Right atrium auricular region (tissue), 2 donors: ENCODE measurements around the gene CRAT. TPM values are rescaled to one million over a fixed set of nuclear protein-coding genes. Genes with fewer than 3 reads are reported as not detected.

ENCODE experiments used
- DNase-seq: peaks from one replicate; pipeline ENCODE4 v3.0.0-alpha.2; 2019; ENCODE audit warnings: low spot score
- H3K27ac ChIP-seq, 2 donors: fragments of 200-600 bp; sonication (generic); 1 replicate in 1 of 2; 2 replicates in 1 of 2; pipeline ENCODE4 v1.5.1; 2016 to 2019
- H3K27me3 ChIP-seq, 2 donors: fragments of 200-600 bp; sonication (generic); one replicate each; pipeline versions ENCODE4 v1.5.1 to v1.6.0; 2017 to 2019
- H3K36me3 ChIP-seq: fragments of 200-600 bp; sonication (generic); one replicate; pipeline ENCODE4 v1.5.1; 2016
- H3K4me1 ChIP-seq, 2 donors: fragments of 200-600 bp; sonication (generic); one replicate each; pipeline versions ENCODE4 v1.5.1 to v1.6.0; 2017 to 2019
- H3K4me3 ChIP-seq, 2 donors: fragments of 200-600 bp; sonication (generic); 1 replicate in 1 of 2; 2 replicates in 1 of 2; pipeline ENCODE4 v1.5.1; 2017 to 2019; ENCODE audit warnings: mild to moderate bottlenecking in 1 of 2, moderate library complexity in 1 of 2
- H3K9me3 ChIP-seq, 2 donors: fragments of 200-600 bp; sonication (generic); one replicate each; pipeline ENCODE4 v1.5.1; 2019
- CTCF ChIP-seq, 2 donors: fragments of 200-600 bp; sonication (generic); IDR thresholded peaks; one replicate each; pipeline ENCODE4 v1.5.1; 2019; ENCODE audit warnings: antibody characterized with exemption in 2 of 2
- total RNA-seq, 2 donors: library from RNA; depleted of rRNA; stranded (reverse); fragments of >200 nt; gene quantifications; one replicate each; pipeline ENCODE4 v1.1.0, GENCODE V29; 2016

Gene CRAT
- total RNA-seq, 2 donors from 2014 or later: 73.0 to 75.0 TPM

GRCh38 chr9:129109952-129110739, 447 bp downstream of the CRAT start:
- H3K27ac ChIP-seq: peak overlapping the region; percentile 87 to 99
- no peak for TF ChIP-seq CTCF (IDR thresholded peaks at IDR 0.05)
- no peaks in the 10 kb centered on the region for H3K27me3 ChIP-seq
- peak overlapping the region; percentile 92 to 93 for H3K4me3 ChIP-seq
- peaks cover 23% of the 10 kb centered on the region for H3K36me3 ChIP-seq
- DNase-seq: peak; percentile 67
- H3K9me3 ChIP-seq: no peaks in the 10 kb centered on the region
- H3K4me1 ChIP-seq: peaks cover 0 to 45% of the 10 kb centered on the region in 2 donors

- no peaks in the 10 kb centered on the region for H3K27me3 ChIP-seq
- H3K9me3 ChIP-seq: no peaks in the 10 kb centered on the region
- peak; percentile 82 for DNase-seq
- H3K27ac ChIP-seq: peak overlapping the region; percentile 87 to 99
- peak overlapping the region; percentile 92 to 93 for H3K4me3 ChIP-seq
- peaks cover 0 to 38% of the 10 kb centered on the region in 2 donors for H3K4me1 ChIP-seq
- no peak for TF ChIP-seq CTCF (IDR thresholded peaks at IDR 0.05)
- peaks cover 23% of the 10 kb centered on the region for H3K36me3 ChIP-seq
Observed at GRCh38 chr9:129109537-129109903, 1.1 kb downstream of the CRAT start.

GRCh38 chr9:129108805-129109536, 1.6 kb downstream of the CRAT start:
- no peak for TF ChIP-seq CTCF (IDR thresholded peaks at IDR 0.05)
- peak overlapping the region in 1 of 2 donors; percentile 99 for H3K27ac ChIP-seq
- no peaks in the 10 kb centered on the region for H3K27me3 ChIP-seq
- no peak for DNase-seq
- H3K4me1 ChIP-seq: peaks cover 0 to 33% of the 10 kb centered on the region in 2 donors
- H3K4me3 ChIP-seq: peak overlapping the region in 1 of 2 donors; percentile 93
- peaks cover 23% of the 10 kb centered on the region for H3K36me3 ChIP-seq
- no peaks in the 10 kb centered on the region for H3K9me3 ChIP-seq

- Histone ChIP-seq H3K4me3 (no peak overlapping the region), H3K9me3 (no peaks in the 10 kb centered on the region), H3K27ac (peak overlapping the region in 1 of 2 donors; percentile 99), H3K36me3 (peaks cover 23% of the 10 kb centered on the region), H3K27me3 (no peaks in the 10 kb centered on the region), H3K4me1 (peaks cover 0 to 31% of the 10 kb centered on the region in 2 donors)
- no peak for DNase-seq
- no peak for TF ChIP-seq CTCF (IDR thresholded peaks at IDR 0.05)
Observed at GRCh38 chr9:129108083-129108804, 2.3 kb downstream of the CRAT start.

GRCh38 chr9:129107651-129108050, 2.9 kb downstream of the CRAT start:
- no peak overlapping the region for H3K27ac ChIP-seq

More at GRCh38 chr9:129107651-129108050, 2.9 kb downstream of the CRAT start:
- DNase-seq: no peak
- H3K4me3 ChIP-seq: no peak overlapping the region
- peaks cover 23% of the 10 kb centered on the region for H3K36me3 ChIP-seq
- TF ChIP-seq CTCF (IDR thresholded peaks at IDR 0.05): no peak
- H3K4me1 ChIP-seq: peaks cover 0 to 32% of the 10 kb centered on the region in 2 donors
- H3K27me3 ChIP-seq: no peaks in the 10 kb centered on the region
- no peaks in the 10 kb centered on the region for H3K9me3 ChIP-seq
